CD14-positive monocyte (primary cell): Measurements from ENCODE around the gene HSH2D. TPM values are rescaled to one million over a fixed set of nuclear protein-coding genes. Genes with fewer than 3 reads are reported as not detected.
A peak's percentile ranks its signal among the peaks of the same experiment; 100 is the strongest.

Source experiments
- DNase-seq, 3 donors: peaks; one replicate each; pipeline ENCODE4 v3.0.0-alpha.2; 2011 to 2022
- H2AFZ ChIP-seq: 2 replicates; pipeline ENCODE4 v1.6.0; 2012; ENCODE audit warnings: mild to moderate bottlenecking, low read depth, low read length, inconsistent platforms; ENCODE audit not compliant: insufficient read depth, poor library complexity, severe bottlenecking
- H3K27ac ChIP-seq, 2 donors: 1 replicate in 1 of 2; 2 replicates in 1 of 2; pipeline ENCODE4 v1.5.1; 2012 to 2013; ENCODE audit warnings: low read length in 2 of 2, control low read depth in 1 of 2, inconsistent platforms in 1 of 2, low read depth in 1 of 2, mild to moderate bottlenecking in 1 of 2
- H3K27me3 ChIP-seq, 2 donors: one replicate each; pipeline versions ENCODE4 v1.6.0 to v1.6.1; 2011 to 2013; ENCODE audit warnings: low read length in 2 of 2; ENCODE audit not compliant: control insufficient read depth in 2 of 2, insufficient read depth in 2 of 2
- H3K36me3 ChIP-seq, 2 donors: replicated peaks in 1 of 2; 1 replicate in 1 of 2; 2 replicates in 1 of 2; pipeline versions ENCODE4 v1.5.1 to v1.6.1; 2012 to 2013; ENCODE audit warnings: low read length in 2 of 2, control low read depth in 1 of 2, inconsistent platforms in 1 of 2, mild to moderate bottlenecking in 1 of 2; ENCODE audit not compliant: insufficient read depth in 2 of 2, control insufficient read depth in 1 of 2
- H3K4me1 ChIP-seq, 2 donors: 1 replicate in 1 of 2; 2 replicates in 1 of 2; pipeline versions ENCODE4 v1.5.1 to v1.6.1; 2012 to 2013; ENCODE audit warnings: low read length in 2 of 2, control low read depth in 1 of 2, inconsistent platforms in 1 of 2, mild to moderate bottlenecking in 1 of 2, moderate library complexity in 1 of 2; ENCODE audit not compliant: insufficient read depth in 2 of 2, control insufficient read depth in 1 of 2
- H3K4me2 ChIP-seq: replicated peaks from 2 replicates; pipeline ENCODE3; 2012; ENCODE audit warnings: low read length, moderate library complexity, mild to moderate bottlenecking; ENCODE audit not compliant: poor library complexity, severe bottlenecking; ENCODE audit errors: extremely low read depth
- H3K4me3 ChIP-seq, 3 experiments: fragments of 200-600 bp in 1 of 3; sonication (generic) in 1 of 3; replicated peaks in 1 of 3; 1 replicate in 2 of 3; 2 replicates in 1 of 3; pipeline ENCODE4 v1.5.1; 2011 to 2013; ENCODE audit warnings: low read length in 3 of 3, mild to moderate bottlenecking in 3 of 3, control low read depth in 2 of 3, low read depth in 2 of 3, inconsistent platforms in 1 of 3, moderate library complexity in 1 of 3
- H3K79me2 ChIP-seq: 2 replicates; pipeline ENCODE4 v1.6.0; 2012; ENCODE audit warnings: mild to moderate bottlenecking, control low read depth, inconsistent platforms, low read length, moderate library complexity; ENCODE audit not compliant: insufficient read depth
- H3K9ac ChIP-seq: 2 replicates; pipeline ENCODE4 v1.6.0; 2017; ENCODE audit warnings: low read length, mild to moderate bottlenecking; ENCODE audit not compliant: insufficient read depth, poor library complexity, severe bottlenecking
- H3K9me3 ChIP-seq, 2 donors: replicated peaks in 1 of 2; 1 replicate in 1 of 2; 2 replicates in 1 of 2; pipeline versions ENCODE4 v1.5.1 to v1.6.1; 2012 to 2013; ENCODE audit warnings: low read length in 2 of 2, control low read depth in 1 of 2; ENCODE audit not compliant: control insufficient read depth in 1 of 2, insufficient read depth in 1 of 2
- H4K20me1 ChIP-seq: 2 replicates; pipeline ENCODE4 v1.6.0; 2012; ENCODE audit warnings: mild to moderate bottlenecking, low read length, control low read depth, moderate library complexity; ENCODE audit not compliant: insufficient read depth
- H3K27ac Mint-ChIP-seq, 7 donors: one replicate each; pipeline ENCODE4 v1.8.0; 2020; ENCODE audit warnings: mild to moderate bottlenecking in 7 of 7, mixed read lengths in 7 of 7, moderate library complexity in 6 of 7, inconsistent platforms in 2 of 7
- H3K27me3 Mint-ChIP-seq, 3 donors: one replicate each; pipeline ENCODE4 v1.8.0; 2021 to 2022; ENCODE audit warnings: low read depth in 3 of 3, mild to moderate bottlenecking in 3 of 3, mixed read lengths in 3 of 3, moderate library complexity in 3 of 3, inconsistent platforms in 1 of 3
- H3K36me3 Mint-ChIP-seq, 2 donors: one replicate each; pipeline ENCODE4 v1.8.0; 2020; ENCODE audit warnings: mixed read lengths in 2 of 2, inconsistent platforms in 1 of 2, mild to moderate bottlenecking in 1 of 2
- H3K4me1 Mint-ChIP-seq: one replicate; pipeline ENCODE4 v1.8.0; 2020; ENCODE audit warnings: mild to moderate bottlenecking, mixed read lengths
- H3K4me3 Mint-ChIP-seq, 2 donors: one replicate each; pipeline ENCODE4 v1.8.0; 2020; ENCODE audit warnings: mild to moderate bottlenecking in 2 of 2, mixed read lengths in 2 of 2, moderate library complexity in 1 of 2
- H3K9me3 Mint-ChIP-seq, 7 donors: one replicate each; pipeline ENCODE4 v1.8.0; 2020 to 2022; ENCODE audit warnings: mixed read lengths in 7 of 7, mild to moderate bottlenecking in 6 of 7, moderate library complexity in 6 of 7, inconsistent platforms in 2 of 7
- WGBS: methylation state at CpG from one replicate; pipeline ENCODE4 v1.1.5; 2013; ENCODE audit warnings: missing lambda C conversion rate; ENCODE audit not compliant: insufficient coverage; 5-methylcytosine and 5-hydroxymethylcytosine counted together
- intact Hi-C, 2 donors: fragments of 100-400 bp; cut with micrococcal nuclease; formaldehyde crosslinking; loops; one replicate each; pipeline versions ENCODE4 v1.15.0 to v1.15.1; 2023
- polyA plus RNA-seq, 3 donors: library from polyadenylated mRNA; depleted of rRNA in 1 of 3; unstranded in 2 of 3; stranded (reverse) in 1 of 3; fragments of 300-500 nt in 2 of 3; fragments of >200 nt in 1 of 3; fragmentation: Illumina TruSeq in 2 of 3; gene quantifications; 1 replicate in 2 of 3; 2 replicates in 1 of 3; pipeline ENCODE4 v1.2.3, GENCODE V29; 2012 to 2021
- TF ChIP-seq, protein P1 (sequence below): fragments of 200-600 bp; IDR thresholded peaks from one replicate; pipeline ENCODE4 v1.8.0; 2022; ENCODE audit warnings: antibody characterized with exemption, mild to moderate bottlenecking

HSH2D gene
- polyA plus RNA-seq, 3 donors, result 13.8 to 106 (median 16.7) TPM

DNA sequence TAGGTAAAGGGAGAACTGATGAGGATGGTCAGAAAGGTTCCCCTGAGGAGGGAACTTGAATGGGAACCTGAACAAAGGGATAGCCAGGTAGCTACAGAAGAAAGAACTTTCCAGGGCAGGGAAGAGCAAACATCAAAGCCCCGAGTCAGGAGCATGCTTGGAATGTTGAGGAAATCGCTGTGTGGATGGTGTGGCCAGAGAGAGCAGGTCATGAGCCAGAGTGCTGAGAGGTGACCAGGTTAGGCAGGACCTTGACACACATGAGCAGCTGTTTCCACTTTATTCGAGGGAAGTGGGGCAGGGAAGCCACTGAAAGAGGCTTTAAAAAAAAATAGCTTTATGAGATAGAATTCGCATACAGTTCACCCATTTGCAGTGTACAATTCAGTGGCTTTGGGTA is 27.4 kb upstream of the HSH2D start:
- Histone ChIP-seq H3K4me3 (no peak overlapping the region), H3K4me2 (no peak overlapping the region), H3K27ac (peak overlapping the region; percentile 67 to 96), H4K20me1 (peaks cover 4% of the 10 kb centered on the region), H3K27me3 (no peaks in the 10 kb centered on the region), H3K36me3 (peaks cover 17 to 23% of the 10 kb centered on the region in 2 donors), H2AFZ (no peak overlapping the region), H3K9me3 (no peaks in the 10 kb centered on the region), H3K79me2 (peaks cover 76% of the 10 kb centered on the region), H3K4me1 (peaks cover 85 to 87% of the 10 kb centered on the region in 2 donors), H3K9ac (no peak overlapping the region)
- intact Hi-C loops, result loop anchor here in 1 of 2 donors (5.0 kb wide), 1 partner anchor 54 kb away; no protein-coding TSS in a partner anchor
- peaks cover 17 to 54% of the 10 kb centered on the region in 2 donors for H3K36me3 Mint-ChIP-seq
- 83% methylated on average over 3 of the region's 4 CpGs for WGBS
- peaks cover 74% of the 10 kb centered on the region for H3K4me1 Mint-ChIP-seq
- DNase-seq, result no peak
- H3K9me3 Mint-ChIP-seq, result peaks cover 0 to 3% (median 0%) of the 10 kb centered on the region in 7 donors
- TF ChIP-seq, protein P1, sequence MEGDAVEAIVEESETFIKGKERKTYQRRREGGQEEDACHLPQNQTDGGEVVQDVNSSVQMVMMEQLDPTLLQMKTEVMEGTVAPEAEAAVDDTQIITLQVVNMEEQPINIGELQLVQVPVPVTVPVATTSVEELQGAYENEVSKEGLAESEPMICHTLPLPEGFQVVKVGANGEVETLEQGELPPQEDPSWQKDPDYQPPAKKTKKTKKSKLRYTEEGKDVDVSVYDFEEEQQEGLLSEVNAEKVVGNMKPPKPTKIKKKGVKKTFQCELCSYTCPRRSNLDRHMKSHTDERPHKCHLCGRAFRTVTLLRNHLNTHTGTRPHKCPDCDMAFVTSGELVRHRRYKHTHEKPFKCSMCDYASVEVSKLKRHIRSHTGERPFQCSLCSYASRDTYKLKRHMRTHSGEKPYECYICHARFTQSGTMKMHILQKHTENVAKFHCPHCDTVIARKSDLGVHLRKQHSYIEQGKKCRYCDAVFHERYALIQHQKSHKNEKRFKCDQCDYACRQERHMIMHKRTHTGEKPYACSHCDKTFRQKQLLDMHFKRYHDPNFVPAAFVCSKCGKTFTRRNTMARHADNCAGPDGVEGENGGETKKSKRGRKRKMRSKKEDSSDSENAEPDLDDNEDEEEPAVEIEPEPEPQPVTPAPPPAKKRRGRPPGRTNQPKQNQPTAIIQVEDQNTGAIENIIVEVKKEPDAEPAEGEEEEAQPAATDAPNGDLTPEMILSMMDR, result no peak
- H3K4me3 Mint-ChIP-seq, result no peak overlapping the region
- H3K27ac Mint-ChIP-seq, result peak overlapping the region; percentile 72 to 98 (median 85)
- H3K27me3 Mint-ChIP-seq, result peaks cover 0 to 5% (median 2%) of the 10 kb centered on the region in 3 donors

DNA sequence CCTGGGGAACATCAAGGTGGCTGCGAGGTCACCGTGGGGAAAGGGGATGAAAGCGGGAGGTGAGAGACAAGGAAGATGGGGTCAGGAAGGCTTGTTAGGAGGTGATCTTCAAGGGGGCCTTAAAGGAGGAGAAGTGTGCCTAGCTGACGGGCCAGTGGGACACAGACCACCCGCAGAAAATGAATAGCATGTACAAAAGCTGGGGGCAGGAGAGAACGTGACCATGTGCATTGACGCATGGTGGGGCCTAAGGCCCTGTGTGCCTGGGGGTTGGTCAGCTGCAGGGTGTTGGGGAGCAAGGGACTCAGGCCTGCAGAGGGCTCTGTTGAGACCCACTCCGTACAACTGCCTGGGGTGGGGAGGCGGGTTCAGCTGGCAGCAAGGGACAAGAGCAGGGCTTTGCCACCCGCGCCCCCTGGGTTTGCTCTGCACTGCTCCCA is 25.9 kb upstream of the HSH2D start:
- H3K27me3 Mint-ChIP-seq, result peaks cover 0 to 5% (median 2%) of the 10 kb centered on the region in 3 donors
- DNase-seq, result peak in 1 of 3 donors; percentile 26

More for the DNA sequence above, 25.9 kb upstream of the HSH2D start:
- Histone ChIP-seq H4K20me1 (peaks cover 7% of the 10 kb centered on the region), H3K4me2 (peak overlapping the region; percentile 69), H3K9ac (peak overlapping the region; percentile 39), H3K4me1 (peaks cover 77 to 78% of the 10 kb centered on the region in 2 donors), H3K27me3 (no peaks in the 10 kb centered on the region), H3K36me3 (peaks cover 33 to 38% of the 10 kb centered on the region in 2 donors), H3K9me3 (no peaks in the 10 kb centered on the region), H2AFZ (no peak overlapping the region), H3K4me3 (peak overlapping the region in 1 of 3 experiments; percentile 65), H3K27ac (peak overlapping the region; percentile 89 to 96), H3K79me2 (peaks cover 82% of the 10 kb centered on the region)
- Mint-ChIP-seq H3K36me3 (peaks cover 30 to 69% of the 10 kb centered on the region in 2 donors), H3K4me1 (peaks cover 68% of the 10 kb centered on the region), H3K9me3 (peaks cover 0 to 2% (median 0%) of the 10 kb centered on the region in 7 donors), H3K27ac (peak overlapping the region; percentile 92 to 98 (median 96)), H3K4me3 (peak overlapping the region; percentile 48 to 57)
- WGBS, result 48% methylated on average over 11 of the region's 11 CpGs
- TF ChIP-seq, protein P1, result no peak
- intact Hi-C loops, result loop anchor here in 1 of 2 donors (5.0 kb wide), 1 partner anchor 55 kb away; no protein-coding TSS in a partner anchor
